HL-60 (cell line): ENCODE results near the gene PADI6.
A peak's percentile ranks its signal among the peaks of the same experiment; 100 is the strongest.

Source experiments
- CTCF ChIP-seq: IDR thresholded peaks from one replicate; pipeline ENCODE4 v1.5.1; 2011; ENCODE audit warnings: low read length, control low read depth, inconsistent platforms; ENCODE audit not compliant: insufficient read depth
- GABPA ChIP-seq: IDR thresholded peaks from 2 replicates; pipeline ENCODE4 v1.6.1; 2012; ENCODE audit warnings: low read depth
- POLR2AphosphoS5 ChIP-seq: IDR thresholded peaks from 2 replicates; pipeline ENCODE4 v1.6.1; 2012; ENCODE audit warnings: low read depth
- SPI1 ChIP-seq: IDR thresholded peaks from 2 replicates; pipeline ENCODE4 v1.6.1; 2012; ENCODE audit warnings: low read depth, mild to moderate bottlenecking, borderline replicate concordance

GRCh38 chr1:17335821-17336710 lies 35.9 kb upstream of the PADI6 start:
- TF ChIP-seq POLR2AphosphoS5 (no peak), CTCF (peak; percentile 86), GABPA (no peak), SPI1 (no peak)
